Measurements from ENCODE around the gene UCN2. TPM values are rescaled to one million over a fixed set of nuclear protein-coding genes. Genes with fewer than 3 reads are reported as not detected.
A peak's percentile ranks its signal among the peaks of the same experiment; 100 is the strongest.
"Not testable (repeated sequence)": the region's sequence is repeated elsewhere in the genome, so short reads cannot be mapped to it uniquely, and the experiment has no call there.

UCN2 gene
- total and polyA plus RNA-seq, 11 donors, result 0.11 to 0.35 (median 0.24) TPM; not detected in 4

GRCh38 chr3:48553886-48554845 lies 9.4 kb downstream of the UCN2 start:
- Histone ChIP-seq H3K27ac (peak overlapping the region in 1 of 12 donors; percentile 84), H3K4me1 (peaks cover 0 to 60% (median 20%) of the 10 kb centered on the region in 12 donors), H3K9me3 (no peaks in the 10 kb centered on the region), H3K4me3 (no peak overlapping the region), H3K36me3 (no peaks in the 10 kb centered on the region), H3K27me3 (no peaks in the 10 kb centered on the region)
- 88 to 95% (median 89%) methylated on average over 12 to 14 of the region's 14 CpGs for WGBS, 4 donors
- intact Hi-C loops (cut with DNase I), result loop anchor here in 1 of 10 donors (10.0 kb wide), 1 partner anchor 279 kb away; no protein-coding TSS in a partner anchor
- DNase-seq, result peak in 1 of 5 donors; percentile 12
- TF ChIP-seq POLR2A (IDR thresholded peaks at IDR 0.05), result no peak
- no peak for TF ChIP-seq CTCF (IDR thresholded peaks at IDR 0.05)
- ATAC-seq, result no peak

- DNase-seq, result peak in 1 of 5 donors; percentile 17
Measured at GRCh38 chr3:48553361-48553760, 10.2 kb downstream of the UCN2 start.

GRCh38 chr3:48552111-48552951 lies 11.2 kb downstream of the UCN2 start:
- no peaks in the 10 kb centered on the region for H3K9me3 ChIP-seq
- DNase-seq (peak in 1 of 5 donors; percentile 24), ATAC-seq (no peak)
- H3K27me3 ChIP-seq, result no peaks in the 10 kb centered on the region
- intact Hi-C loops (cut with DNase I), result loop anchor here in 1 of 10 donors (10.0 kb wide), 1 partner anchor 278 kb away; no protein-coding TSS in a partner anchor
- peaks cover 0 to 48% (median 13%) of the 10 kb centered on the region in 12 donors for H3K4me1 ChIP-seq
- no peaks in the 10 kb centered on the region for H3K36me3 ChIP-seq
- no peak for TF ChIP-seq CTCF (IDR thresholded peaks at IDR 0.05)
- no peak for TF ChIP-seq POLR2A (IDR thresholded peaks at IDR 0.05)
- WGBS, 4 donors, result 79 to 88% (median 85%) methylated on average over 11 to 14 of the region's 14 CpGs
- H3K4me3 ChIP-seq, result no peak overlapping the region
- peak overlapping the region in 1 of 12 donors; percentile 84 for H3K27ac ChIP-seq

More at GRCh38 chr3:48553361-48553760, 10.2 kb downstream of the UCN2 start:
- H3K36me3 ChIP-seq, result no peaks in the 10 kb centered on the region
- intact Hi-C loops (cut with DNase I), result loop anchor here in 1 of 10 donors (10.0 kb wide), 1 partner anchor 279 kb away; no protein-coding TSS in a partner anchor
- H3K4me1 ChIP-seq, result peaks cover 0 to 58% (median 20%) of the 10 kb centered on the region in 12 donors
- H3K27me3 ChIP-seq, result no peaks in the 10 kb centered on the region
- ATAC-seq, result no peak
- no peak overlapping the region for H3K4me3 ChIP-seq
- no peaks in the 10 kb centered on the region for H3K9me3 ChIP-seq
- TF ChIP-seq CTCF (IDR thresholded peaks at IDR 0.05) (no peak), POLR2A (IDR thresholded peaks at IDR 0.05) (no peak)
- 86 to 94% (median 91%) methylated on average over 5 of the region's 5 CpGs for whole genome bisulfite sequencing, 4 donors
- H3K27ac ChIP-seq, result peak overlapping the region in 1 of 12 donors; percentile 84

- H3K9me3 ChIP-seq, ATAC-seq, H3K4me3 ChIP-seq, H3K36me3 ChIP-seq, H3K27me3 ChIP-seq, H3K27ac ChIP-seq: not testable (repeated sequence)
- peak in 1 of 5 donors; percentile 7 for DNase-seq
- intact Hi-C loops (cut with DNase I), result loop anchor here in 1 of 10 donors (10.0 kb wide), 1 partner anchor 277 kb away; no protein-coding TSS in a partner anchor
- WGBS, 4 donors, result 82 to 95% (median 91%) methylated on average over 7 of the region's 7 CpGs
- peaks cover 0 to 45% (median 9%) of the 10 kb centered on the region in 12 donors for H3K4me1 ChIP-seq
Measured at GRCh38 chr3:48551651-48552050, 11.9 kb downstream of the UCN2 start.
